ENCODE data around the gene FARS2.

FARS2 gene

GRCh38 chr6:5249451-5250122 is 11.7 kb upstream of the FARS2 start:
- DNase-seq = no peak

DNA sequence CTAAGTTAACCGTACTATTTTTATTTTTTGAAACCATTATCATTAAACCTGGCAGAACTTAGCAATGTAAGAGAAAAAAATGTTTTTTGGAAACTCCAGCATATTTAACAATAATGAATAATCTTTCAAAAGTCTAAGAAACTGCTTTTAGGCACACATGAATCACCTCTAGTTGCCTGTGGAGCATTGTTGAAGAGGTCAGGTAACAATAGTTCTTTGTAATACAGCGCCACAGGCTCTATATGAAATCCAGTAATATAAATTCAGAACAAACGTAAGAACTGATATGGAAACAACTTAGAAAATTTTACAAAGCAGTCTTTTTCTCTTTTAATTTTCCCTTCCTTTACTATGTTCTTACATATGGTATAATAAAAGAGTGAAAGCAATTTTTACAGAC is 10.9 kb upstream of the FARS2 start:
- DNase-seq = no peak

DNA sequence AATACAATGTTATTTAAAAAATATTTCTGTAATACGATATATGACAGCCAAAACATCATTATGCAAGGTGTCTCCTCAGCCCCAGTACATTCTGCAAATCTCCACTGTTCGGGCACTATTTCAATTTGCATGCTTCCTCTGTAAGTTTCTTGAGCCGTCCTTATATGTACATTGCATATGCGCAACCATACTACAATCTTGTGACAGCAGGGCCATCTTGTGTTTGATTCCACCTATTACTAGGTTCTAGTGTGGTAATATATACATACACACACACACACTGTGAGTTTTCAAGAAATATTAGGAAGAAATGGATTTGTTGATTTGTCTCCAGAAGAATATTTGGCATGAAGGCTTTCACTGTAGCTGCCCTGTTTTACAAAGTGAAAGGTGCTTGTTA is 10.4 kb upstream of the FARS2 start:
- no peak for DNase-seq

GRCh38 chr6:5256952-5257351 is 4.4 kb upstream of the FARS2 start:
- no peak for DNase-seq

DNA sequence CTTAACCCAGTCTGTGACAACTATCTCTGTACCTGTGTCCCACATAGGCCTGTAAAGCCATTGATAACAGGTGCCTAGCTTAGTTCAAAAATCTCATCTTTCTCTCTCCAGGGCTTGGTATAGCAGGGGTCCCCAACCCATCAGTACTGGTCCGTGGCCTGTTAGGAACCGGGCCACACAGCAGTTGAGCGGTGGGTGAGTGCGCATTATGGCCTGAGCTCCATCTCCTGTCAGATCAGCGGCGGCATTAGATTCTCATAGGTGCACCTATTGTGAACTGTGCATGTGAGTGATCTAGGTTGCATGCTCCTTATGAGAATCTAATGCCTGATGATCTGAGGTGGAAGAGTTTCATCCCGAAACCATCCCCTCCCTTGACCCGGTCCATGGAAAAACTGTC is 3.9 kb upstream of the FARS2 start:
- no peak for DNase-seq

DNA sequence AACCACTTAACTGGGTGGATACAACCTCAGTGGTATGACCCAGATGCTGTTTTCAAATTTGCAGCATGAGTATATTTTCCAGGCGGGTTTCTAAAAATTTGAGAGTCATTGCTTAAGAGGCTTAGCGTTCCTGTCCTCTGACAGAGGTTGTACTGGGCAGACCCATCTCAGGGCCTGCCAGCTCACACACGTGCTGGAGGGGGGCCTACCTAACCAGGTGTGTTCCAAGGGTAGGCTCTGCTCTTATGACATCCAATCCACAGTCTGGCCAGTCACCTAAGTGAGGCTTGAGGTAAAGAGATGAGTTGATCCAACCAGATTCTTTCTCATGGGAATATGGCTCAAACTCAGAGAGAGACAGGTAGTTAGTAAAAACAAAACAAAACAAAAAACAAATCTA is 1.9 kb upstream of the FARS2 start:
- no peak for DNase-seq

DNA sequence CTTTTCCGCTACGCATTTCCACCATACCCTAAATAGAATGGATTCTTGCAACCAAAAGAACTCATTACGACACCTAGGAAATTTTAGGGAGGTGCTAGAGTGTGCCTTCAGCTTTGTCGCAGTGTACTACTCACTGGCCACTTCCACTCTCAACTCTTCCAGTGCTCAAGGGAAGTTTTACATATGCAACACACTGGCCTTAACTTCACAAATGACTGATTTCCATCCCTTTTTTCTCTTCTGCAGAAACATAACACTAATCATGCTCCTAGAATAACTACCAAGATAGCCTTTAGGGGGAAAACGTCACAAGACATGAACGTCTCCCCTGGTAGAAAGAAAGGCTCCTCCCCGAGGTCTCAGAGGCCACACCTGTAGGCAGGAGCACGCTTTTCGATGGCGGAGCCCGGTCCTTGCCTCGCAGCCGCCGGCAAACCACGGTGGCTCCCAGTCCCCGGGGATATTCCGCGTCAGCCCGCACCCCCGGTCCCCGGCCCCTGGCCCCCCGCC is 1.1 kb upstream of the FARS2 start:
- DNase-seq = peak; percentile 69

DNA sequence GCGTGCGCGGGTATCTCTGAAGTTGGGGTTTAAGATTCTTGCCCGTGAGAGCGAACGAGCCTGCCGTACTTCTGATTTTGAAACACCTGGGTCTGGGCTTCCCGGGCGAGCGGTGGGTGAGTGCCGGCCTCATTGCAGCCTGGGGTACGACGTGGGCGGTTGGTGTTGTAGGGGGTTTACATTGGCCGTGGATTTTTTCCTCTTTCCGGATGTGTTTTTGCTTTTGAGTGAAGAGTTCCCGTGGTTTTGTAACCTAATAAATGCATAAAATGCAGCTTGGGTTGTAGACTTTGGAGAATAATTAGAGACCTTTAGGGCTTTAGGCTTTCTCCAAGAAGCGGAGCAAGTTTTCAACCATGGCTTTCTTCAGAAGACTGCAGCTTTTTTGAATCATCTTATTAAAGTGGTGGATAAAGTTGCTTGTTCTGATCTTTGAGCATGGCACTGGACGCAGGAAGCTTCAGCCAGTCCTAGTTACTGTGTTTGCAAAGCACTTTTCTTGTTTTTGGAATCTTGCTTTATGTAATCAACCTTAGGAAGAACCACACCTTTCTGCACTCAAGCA is 314 bp downstream of the FARS2 start:
- DNase-seq = no peak

GRCh38 chr6:5266423-5266822 is 5.1 kb downstream of the FARS2 start:
- no peak for DNase-seq

DNA sequence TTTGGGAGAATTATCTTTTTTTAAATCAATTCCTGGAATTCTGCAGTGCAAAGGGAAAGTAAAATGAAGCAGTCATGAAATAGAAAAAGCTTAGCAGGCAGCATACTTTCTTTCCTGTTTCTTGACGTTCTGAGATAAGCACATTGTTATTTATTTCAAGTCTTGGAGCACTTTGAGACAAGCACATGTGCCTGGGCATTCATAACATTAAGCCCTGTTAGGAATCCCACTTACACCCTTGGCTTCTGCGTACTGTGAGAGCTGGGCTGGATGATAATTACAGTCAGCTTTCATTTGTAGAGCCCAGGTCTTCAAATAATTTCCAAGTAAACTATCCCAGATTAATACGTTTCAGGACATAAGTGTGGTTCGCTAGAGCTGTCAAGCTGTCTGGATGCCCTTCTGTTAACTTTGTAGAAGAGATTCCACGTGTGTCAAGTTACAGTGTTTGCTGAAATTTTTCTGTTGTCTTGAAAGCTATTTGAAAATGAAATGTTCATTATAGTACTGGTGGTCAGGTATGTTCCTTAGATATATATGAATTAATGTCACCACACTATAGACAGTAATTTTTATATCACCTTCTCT is 8.9 kb downstream of the FARS2 start:
- DNase-seq = no peak

GRCh38 chr6:5271926-5272325 is 10.6 kb downstream of the FARS2 start:
- DNase-seq = no peak

- no peak for DNase-seq
Measured at GRCh38 chr6:5274231-5274630, 12.9 kb downstream of the FARS2 start.

GRCh38 chr6:5275497-5275896 is 14.2 kb downstream of the FARS2 start:
- no peak for DNase-seq

DNA sequence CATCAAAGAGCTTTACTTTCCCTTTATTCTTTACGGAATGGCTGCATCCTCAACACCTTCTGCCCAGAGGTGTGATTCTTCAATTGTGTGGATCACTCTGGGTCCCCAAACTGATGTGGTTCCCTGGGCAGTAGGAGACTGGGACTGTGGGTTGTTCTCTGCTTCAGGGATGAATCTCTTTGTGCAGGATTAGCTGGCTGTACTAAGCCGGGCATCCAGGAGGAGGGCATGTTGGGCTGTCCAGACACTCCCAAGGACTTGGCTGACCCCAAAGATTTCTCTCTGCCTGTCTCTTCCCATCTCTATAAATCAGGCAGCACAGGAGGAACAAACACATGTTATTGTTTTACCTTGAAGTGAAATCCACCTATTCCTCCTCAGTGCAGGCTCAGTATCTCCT is 15.3 kb downstream of the FARS2 start:
- DNase-seq = no peak

GRCh38 chr6:5277589-5277988 is 16.3 kb downstream of the FARS2 start:
- no peak for DNase-seq

DNA sequence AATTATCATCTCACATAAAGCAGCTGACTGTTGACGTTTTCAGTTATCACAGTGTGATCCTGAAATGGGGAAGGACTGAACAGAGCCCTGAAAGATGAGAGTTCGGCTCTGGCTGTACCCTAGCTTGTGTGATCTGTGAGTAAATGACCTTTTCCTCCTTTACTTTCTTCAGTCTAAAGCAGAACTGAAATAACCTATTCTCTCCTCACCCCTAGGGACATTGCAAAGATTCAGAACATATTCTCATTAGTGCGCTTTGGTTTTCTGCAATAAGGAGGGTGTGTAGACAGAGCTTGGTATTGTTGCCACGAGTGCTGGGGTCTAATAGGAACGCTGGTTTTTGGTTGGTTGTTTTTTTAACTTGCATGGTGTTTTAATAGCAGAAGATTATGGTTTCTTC is 16.7 kb downstream of the FARS2 start:
- DNase-seq = no peak

GRCh38 chr6:5278565-5279120 is 17.3 kb downstream of the FARS2 start:
- no peak for DNase-seq

GRCh38 chr6:5279891-5280338 is 18.6 kb downstream of the FARS2 start:
- no peak for DNase-seq

- no peak for DNase-seq
Measured at GRCh38 chr6:5280920-5281319, 19.6 kb downstream of the FARS2 start.

- DNase-seq = no peak
Measured at GRCh38 chr6:5282191-5282623, 20.9 kb downstream of the FARS2 start.

DNA sequence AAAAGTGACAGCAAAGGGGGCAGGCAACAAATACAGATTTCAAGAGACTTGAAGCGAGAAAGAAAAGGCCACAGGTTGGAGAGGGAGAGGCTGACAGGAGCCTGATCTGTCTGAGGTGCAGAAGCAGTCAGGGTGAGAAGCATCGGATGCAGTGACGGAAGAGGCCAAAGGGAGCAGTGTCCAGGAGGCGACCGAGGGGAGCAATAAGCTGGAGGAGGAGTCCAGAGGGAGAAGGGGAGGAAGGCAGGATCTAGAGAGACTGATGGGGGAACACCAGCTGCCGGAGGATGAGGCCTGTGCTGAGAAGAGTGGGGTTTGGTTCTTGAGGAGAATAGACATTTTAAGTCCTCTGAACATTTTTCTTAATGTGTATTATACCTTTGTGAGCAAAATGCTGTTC is 23.8 kb downstream of the FARS2 start:
- DNase-seq = no peak

DNA sequence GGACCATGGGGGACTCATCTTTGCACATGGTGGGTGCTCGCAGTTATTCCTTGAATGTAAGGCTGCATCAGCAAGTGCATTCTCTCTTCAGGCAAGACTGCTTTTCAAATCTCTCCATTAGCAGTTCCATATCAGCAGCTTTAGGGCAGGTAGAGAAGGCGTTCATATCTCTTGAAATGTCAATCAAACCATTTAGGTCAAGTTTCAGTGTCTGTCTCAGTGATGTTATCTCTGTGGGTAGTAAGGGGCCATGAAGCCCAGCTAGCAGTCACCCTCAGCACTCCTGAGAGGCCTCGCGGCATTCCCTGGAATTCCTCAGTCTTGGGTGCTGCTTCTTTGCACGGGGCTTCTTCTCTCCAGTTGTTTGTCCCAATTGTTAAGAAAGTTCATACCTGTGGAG is 24.2 kb downstream of the FARS2 start:
- no peak for DNase-seq

DNA sequence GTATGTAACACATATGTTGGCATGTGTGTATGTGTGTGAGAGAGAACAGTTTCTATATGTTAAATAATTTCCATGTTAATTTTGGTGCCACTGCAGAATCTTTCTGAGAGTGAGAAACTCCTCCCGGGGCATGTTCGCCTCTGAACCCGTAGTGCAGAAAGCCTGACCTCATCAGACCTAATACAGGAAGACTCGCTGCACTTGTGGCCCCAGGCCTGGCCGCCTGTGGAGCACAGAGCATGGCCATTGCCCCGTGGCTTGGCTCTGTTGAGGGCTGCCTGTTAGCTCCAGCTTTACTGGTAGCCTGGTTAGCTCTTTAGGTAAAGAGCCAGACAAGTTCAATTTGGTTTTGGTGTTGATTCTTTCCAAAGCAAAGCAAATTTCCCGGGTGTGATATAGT is 25.5 kb downstream of the FARS2 start:
- DNase-seq = no peak

All from NCI-H2029 (cell line).